ENCODE data around the gene PROK1.

Gene PROK1

GRCh38 chr1:110484801-110485200, 33.9 kb downstream of the PROK1 start:
- no peak overlapping the region for H3K4me3 ChIP-seq (ENCODE audit: control insufficient read depth, low read depth, low read length)
- no peak for TF ChIP-seq CTCF (conservative IDR thresholded peaks at IDR 0.05; ENCODE audit: control insufficient read depth, insufficient read depth, low read depth, low read length)
- DNase-seq (ENCODE audit: low read depth): no peak

DNA sequence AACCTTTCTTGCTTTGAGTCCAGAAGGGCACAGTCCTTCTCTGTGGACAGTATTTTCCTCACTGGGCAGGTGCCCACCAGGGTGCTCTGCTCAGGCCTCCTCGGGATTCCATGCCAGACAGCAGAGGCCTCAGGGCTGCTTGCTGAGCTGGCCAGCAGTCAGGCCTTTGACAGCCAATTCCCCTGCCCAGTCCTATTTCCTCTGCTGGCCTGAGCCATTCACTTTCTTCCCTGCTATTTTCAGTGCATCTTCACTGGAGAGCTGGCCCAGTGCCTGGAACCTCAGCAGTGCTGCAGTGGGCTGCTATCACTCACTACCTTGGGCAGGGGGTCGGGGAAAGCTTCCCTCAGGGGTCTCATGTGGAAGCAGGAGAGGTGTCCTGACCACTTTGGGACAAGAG, 34.8 kb downstream of the PROK1 start:
- TF ChIP-seq CTCF (conservative IDR thresholded peaks at IDR 0.05; ENCODE audit: control insufficient read depth, insufficient read depth, low read depth, low read length): no peak
- DNase-seq (ENCODE audit: low read depth): no peak

GRCh38 chr1:110487726-110488125, 36.8 kb downstream of the PROK1 start:
- TF ChIP-seq CTCF (conservative IDR thresholded peaks at IDR 0.05; ENCODE audit: control insufficient read depth, insufficient read depth, low read depth, low read length): no peak
- DNase-seq (ENCODE audit: low read depth): no peak
- no peak overlapping the region for H3K4me3 ChIP-seq (ENCODE audit: control insufficient read depth, low read depth, low read length)

More for the DNA sequence above, 34.8 kb downstream of the PROK1 start:
- no peak overlapping the region for H3K4me3 ChIP-seq (ENCODE audit: control insufficient read depth, low read depth, low read length)

DNA sequence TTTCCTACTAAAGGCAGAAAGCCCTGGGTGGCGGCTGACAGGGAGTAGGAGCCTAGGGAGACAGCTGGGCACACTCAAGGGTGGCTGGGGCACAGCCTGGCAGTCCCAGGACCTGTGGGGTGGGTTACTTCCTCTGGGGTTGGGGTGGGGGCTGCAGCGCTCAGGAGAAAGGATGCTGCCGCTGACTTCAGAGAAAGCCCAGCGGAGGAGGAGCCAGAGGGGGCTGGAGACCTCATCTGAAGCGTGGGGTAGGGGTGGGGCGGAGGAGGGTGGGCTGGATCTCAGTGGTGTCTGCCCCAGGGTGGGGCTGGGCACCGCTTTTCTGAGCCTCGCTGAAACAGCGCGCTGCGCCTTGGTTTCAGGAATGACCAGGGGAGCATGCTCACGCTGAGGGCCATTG, 37.2 kb downstream of the PROK1 start:
- no peak for TF ChIP-seq CTCF (conservative IDR thresholded peaks at IDR 0.05; ENCODE audit: control insufficient read depth, insufficient read depth, low read depth, low read length)
- no peak overlapping the region for H3K4me3 ChIP-seq (ENCODE audit: control insufficient read depth, low read depth, low read length)
- no peak for DNase-seq (ENCODE audit: low read depth)

DNA sequence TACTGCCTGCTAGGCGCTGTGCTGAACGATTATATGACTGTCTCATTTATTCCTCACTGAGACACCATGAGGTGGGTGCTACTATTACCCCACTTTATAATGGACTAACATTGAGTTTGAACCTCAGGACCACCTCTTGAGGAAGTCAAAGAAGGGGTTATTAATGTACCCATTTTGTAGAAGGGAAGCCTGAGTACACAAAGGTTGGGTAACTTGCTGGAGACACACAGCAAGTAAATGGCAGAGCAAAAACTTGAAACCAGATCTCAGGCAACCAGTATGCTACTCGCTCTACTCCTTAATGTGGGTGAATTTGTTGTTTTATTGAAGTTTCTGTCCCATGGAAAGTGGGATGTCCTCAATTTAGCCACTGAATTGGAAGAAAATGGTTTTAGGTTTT, 37.9 kb downstream of the PROK1 start:
- DNase-seq (ENCODE audit: low read depth): no peak
- TF ChIP-seq CTCF (conservative IDR thresholded peaks at IDR 0.05; ENCODE audit: control insufficient read depth, insufficient read depth, low read depth, low read length): no peak
- H3K4me3 ChIP-seq (ENCODE audit: control insufficient read depth, low read depth, low read length): no peak overlapping the region

DNA sequence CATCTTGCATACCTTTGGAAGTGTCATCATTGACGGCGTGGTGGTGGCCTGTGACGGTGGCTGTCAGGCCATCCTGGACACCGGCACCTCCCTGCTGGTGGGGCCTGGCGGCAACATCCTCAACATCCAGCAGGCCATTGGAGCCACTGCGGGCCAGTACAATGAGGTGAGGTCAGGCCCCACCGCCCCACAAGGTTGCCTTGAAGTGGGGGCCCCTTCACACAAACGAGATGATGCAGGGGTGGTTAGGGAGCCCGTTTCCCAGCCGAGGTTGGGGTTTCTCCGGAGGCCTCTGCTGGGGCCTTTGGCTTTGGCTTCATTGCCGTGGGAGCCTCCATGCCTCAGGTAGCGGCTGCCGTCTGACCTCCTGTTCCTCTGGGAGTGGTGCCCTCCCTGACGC, 38.5 kb downstream of the PROK1 start:
- DNase-seq (ENCODE audit: low read depth): no peak
- H3K4me3 ChIP-seq (ENCODE audit: control insufficient read depth, low read depth, low read length): no peak overlapping the region
- TF ChIP-seq CTCF (conservative IDR thresholded peaks at IDR 0.05; ENCODE audit: control insufficient read depth, insufficient read depth, low read depth, low read length): no peak

DNA sequence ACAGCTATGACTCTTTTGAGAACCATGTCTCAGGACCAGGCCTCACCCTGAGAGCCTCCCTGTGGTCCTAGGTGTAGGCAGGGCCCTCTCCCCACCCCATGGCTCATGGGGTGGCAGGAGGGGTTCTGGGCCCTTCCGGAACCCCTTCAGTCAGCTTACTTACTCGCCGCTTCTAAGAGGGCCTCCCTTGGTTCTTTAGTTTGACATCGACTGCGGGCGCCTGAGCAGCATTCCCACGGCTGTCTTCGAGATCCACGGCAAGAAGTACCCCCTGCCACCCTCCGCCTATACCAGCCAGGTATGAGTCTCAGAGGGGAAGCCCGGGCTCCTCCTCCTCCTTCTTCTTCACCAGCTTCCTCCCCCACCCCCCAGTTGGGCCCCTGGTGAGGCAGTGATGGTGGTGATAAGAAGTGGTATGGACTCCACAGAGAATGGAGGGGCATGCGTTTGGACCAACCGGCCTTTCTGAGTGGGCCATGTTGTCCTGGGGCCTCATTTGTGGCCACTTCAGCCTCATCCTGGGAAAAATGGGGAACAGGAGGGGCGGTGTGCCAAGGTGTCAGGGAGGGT, 39.1 kb downstream of the PROK1 start:
- TF ChIP-seq CTCF (conservative IDR thresholded peaks at IDR 0.05; ENCODE audit: control insufficient read depth, insufficient read depth, low read depth, low read length): no peak
- DNase-seq (ENCODE audit: low read depth): no peak

More for the DNA sequence above, 39.1 kb downstream of the PROK1 start:
- no peak overlapping the region for H3K4me3 ChIP-seq (ENCODE audit: control insufficient read depth, low read depth, low read length)

All from fibroblast of mammary gland (primary cell).